Measurements from ENCODE around the gene EIF3I.

The EIF3I gene

DNA sequence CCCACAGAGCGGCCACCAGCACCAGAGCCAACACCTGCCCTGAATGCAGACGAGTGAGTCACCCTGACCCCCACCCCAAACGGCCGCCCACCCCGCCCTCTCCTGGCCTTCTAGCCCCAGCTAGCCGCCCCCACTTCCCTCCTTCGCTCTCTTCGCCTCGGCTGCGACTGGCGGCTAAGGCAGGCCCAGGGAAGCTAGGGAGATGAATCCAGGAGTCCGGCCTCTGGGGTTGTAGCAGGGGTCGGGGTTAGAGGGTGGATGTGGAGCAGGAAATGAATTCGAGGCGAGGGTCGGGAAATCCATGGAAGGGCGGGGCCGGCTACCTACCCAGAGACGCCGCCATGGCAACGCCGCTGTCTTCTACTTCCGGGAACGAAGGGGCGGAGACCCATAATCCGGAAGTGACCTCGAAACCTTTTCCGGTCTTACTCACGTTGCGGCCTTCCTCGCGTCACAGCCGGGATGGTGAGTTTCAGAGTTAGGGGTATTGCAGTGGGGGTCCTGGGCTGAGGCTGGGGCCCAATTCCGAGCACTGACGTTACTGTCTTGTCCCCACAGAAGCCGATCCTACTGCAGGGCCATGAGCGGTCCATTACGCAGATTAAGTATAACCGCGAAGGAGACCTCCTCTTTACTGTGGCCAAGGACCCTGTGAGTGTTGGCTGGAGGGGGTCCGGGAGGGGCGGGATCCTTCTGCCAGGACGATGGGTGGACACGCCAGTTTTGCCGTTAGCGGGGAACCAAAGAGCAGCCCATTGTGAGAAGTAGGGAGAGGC, at the start of gene EIF3I, which contains the start of gene TMEM234:
Gene EIF3I, plus strand, starts transcription at position 428 of the 776 bp plus-strand sequence. Its CDS starts 35 bp downstream, at position 463.
Gene TMEM234, minus strand, starts transcription at position 374 of the 776 bp plus-strand sequence. Its CDS starts 31 bp downstream, at position 343.
- peak; percentile 80 for DNase-seq (ENCODE audit: low read depth)

DNA sequence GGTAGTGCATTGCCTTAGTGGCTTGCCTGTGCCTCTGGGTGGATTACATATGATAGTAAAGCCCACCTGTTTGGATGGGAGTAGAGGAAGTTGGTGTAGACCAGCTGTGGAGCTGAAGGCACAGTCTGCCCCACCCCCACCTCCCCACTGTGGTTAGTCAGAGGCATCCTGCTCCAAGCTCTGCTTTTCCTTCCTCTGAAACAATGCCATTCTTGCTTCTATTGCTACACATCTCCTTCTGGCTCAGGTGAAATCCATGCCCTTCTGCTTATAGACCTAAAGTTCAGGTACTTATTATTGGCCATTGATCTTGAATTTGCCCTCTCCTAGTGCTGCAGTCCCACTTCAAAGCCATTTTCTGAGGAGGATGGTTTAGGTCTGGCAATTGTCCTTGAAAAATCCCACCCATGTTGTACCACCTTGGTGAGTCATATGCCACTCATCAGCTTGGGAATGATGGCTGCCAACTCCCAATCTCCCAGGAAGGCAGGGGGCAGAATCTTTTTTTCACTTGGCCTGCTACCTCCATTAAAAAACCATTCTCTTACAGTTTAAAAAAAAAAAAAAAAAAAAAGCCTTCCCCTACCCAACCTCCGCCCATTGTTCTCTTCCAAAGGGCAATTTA, 49.5 kb upstream of the EIF3I start:
- no peak for DNase-seq (ENCODE audit: low read depth)

GRCh38 chr1:32178380-32179192, 43.6 kb upstream of the EIF3I start:
- DNase-seq (ENCODE audit: low read depth) = no peak

DNA sequence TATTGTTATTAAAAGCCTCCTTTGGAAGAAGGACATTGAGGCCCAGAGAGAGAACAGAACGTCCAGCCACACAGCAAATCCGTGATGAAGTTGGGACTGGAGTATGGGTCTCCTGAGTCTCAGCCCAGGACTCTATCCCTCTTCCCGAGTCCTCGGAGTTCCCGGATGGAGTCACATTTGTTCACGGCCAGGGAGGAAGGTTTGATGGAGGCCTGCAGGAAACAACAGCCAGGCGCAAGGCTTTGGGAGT, 43.1 kb upstream of the EIF3I start:
- no peak for DNase-seq (ENCODE audit: low read depth)

DNA sequence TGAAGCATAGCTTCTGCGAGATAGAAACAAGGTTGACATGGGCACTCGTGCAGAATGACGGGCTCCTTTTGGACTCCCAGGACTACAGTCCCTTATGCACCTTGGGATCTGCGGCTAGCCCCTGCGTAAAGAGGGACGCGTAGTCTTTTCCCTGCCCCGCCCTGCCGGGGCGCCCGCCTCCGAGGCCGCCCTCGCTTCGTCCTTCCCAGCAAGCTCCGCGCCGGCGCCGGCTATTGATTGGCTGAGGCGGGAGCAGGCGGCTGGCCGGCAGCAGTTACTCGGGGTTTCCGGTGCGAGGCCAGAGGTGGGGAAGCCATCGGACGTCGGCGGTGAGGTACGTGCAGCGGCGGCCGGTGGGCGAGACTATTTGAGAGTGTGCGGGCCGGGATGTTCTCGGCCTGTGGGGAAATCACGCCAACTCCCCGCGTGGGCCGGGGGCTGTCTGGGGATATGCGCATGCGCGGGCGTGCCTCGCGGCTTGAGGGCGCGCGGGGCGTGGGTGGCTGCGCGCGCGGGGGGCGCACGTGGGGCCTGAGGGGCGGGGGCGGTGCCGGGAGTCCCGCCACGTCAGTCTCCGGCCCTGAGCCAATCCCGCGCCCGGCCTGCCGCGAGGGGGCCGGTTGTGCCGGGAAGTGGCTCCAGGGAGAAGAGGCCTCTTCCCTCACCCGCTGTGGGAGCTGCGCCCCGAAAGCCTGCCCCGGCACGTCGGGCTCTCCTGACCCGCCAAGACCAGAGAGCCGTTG, 42.6 kb upstream of the EIF3I start, which contains the start of gene TXLNA:
Gene TXLNA, plus strand, starts transcription at position 233 of the 743 bp plus-strand sequence. CDS start 671 bp downstream, outside the sequence.
- peak; percentile 82 for DNase-seq (ENCODE audit: low read depth)

DNA sequence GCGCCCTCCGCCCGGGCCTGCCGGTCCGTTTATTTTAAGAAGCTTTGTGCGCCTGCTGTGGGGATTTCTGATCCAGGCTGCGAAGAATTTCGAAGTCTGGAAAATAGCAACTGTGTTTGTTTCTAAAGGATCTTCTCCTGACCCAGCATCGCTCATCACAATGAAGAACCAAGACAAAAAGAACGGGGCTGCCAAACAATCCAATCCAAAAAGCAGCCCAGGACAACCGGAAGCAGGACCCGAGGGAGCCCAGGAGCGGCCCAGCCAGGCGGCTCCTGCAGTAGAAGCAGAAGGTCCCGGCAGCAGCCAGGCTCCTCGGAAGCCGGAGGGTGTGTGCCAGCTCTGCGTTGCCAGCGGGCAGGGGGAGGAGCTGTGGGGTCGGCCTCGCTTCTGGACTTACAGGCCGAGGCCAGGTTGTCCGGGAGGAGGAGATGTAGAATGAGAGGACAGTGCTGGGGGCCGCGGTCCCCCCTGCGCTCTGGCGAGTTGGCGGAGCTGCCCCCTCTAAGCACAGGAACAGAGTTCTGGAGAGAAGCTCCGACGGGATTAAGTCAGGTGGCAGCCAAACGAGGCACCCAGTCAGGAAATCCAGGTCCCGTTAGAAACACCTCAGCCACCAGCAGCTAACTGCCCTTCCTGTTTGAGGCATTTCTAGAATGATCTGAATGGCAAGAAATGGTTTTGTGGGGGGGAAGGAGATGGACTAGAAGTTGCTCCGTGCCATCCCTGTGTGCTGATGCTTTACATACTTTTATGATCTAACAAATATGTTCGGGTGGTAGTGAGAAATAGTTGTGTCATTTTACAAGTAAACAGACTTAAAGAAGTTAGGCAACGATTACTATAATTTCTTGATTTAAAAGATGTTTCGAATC, 41.8 kb upstream of the EIF3I start:
- DNase-seq (ENCODE audit: low read depth) = no peak

- no peak for DNase-seq (ENCODE audit: low read depth)
Measured at GRCh38 chr1:32181065-32181464, 41.1 kb upstream of the EIF3I start.

DNA sequence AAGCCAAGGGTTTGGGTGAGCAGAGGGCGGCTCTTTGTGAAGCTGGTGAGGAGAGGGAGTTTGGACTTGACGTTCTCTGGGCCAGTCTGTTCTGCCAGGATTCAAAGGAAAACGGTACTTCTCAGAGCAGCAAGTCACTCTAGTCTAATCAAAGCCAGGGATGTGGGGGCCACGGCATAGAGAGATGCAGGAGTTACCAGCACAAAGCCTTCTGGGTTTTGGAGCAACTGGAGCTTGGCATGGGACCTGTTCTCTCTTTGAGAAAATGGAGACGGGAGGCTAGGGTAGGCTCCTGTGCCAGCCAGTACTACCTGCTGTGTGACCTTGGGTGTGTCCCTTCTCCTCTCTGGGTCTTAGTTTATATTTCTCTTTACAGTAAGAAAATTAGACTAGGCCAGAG, 40.6 kb upstream of the EIF3I start:
- no peak for DNase-seq (ENCODE audit: low read depth)

- DNase-seq (ENCODE audit: low read depth) = no peak
Measured at GRCh38 chr1:32182060-32182459, 40.1 kb upstream of the EIF3I start.

- no peak for DNase-seq (ENCODE audit: low read depth)
Measured at GRCh38 chr1:32184650-32185049, 37.6 kb upstream of the EIF3I start.

DNA sequence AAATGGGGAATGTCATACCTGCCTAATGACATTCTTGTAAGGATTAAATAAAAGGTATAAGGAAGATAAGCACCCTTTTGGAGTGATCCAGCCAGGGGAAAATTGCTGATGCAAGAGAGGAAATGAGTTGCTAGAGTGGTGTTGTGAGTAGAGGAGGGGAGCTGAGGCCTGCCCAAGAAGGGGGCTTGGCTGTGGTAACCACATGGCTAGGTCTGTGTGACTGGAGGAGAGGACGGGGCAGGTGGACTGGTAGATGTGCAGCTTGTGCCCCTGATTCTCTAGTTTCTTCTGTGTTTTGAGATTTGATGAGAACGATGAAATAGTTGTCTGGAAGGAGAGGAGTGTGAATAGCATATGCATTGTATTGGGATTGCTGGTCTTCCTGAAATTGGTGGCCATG, 36.1 kb upstream of the EIF3I start:
- no peak for DNase-seq (ENCODE audit: low read depth)

DNA sequence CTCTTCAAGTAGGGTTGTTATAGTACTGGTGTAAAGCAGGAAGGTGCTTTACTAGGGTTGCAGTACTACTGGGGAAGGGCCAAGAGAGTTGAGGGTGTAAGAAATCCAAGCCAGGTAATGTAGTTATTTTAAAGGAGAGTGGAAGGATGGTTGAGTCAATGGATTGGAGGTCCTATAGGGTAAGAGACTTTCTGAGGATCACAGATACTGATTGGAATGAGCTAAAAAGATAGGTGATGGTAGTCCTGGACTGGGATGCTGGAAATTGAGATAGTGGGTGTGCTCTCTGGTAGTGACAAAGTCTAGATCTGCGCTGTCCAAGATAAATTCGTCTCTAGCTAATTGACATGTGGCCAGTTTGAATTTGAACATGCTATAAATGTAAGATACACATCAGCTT, 35.7 kb upstream of the EIF3I start:
- no peak for DNase-seq (ENCODE audit: low read depth)

- no peak for DNase-seq (ENCODE audit: low read depth)
Measured at GRCh38 chr1:32187850-32188249, 34.4 kb upstream of the EIF3I start.

- no peak for DNase-seq (ENCODE audit: low read depth)
Measured at GRCh38 chr1:32192220-32192948, 29.8 kb upstream of the EIF3I start.

DNA sequence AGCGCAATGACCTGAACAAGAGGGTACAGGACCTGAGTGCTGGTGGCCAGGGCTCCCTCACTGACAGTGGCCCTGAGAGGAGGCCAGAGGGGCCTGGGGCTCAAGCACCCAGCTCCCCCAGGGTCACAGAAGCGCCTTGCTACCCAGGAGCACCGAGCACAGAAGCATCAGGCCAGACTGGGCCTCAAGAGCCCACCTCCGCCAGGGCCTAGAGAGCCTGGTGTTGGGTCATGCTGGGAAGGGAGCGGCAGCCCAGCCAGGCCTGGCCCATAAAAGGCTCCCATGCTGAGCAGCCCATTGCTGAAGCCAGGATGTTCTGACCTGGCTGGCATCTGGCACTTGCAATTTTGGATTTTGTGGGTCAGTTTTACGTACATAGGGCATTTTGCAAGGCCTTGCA, 27.2 kb upstream of the EIF3I start:
- DNase-seq (ENCODE audit: low read depth) = no peak

GRCh38 chr1:32195531-32195930, 26.7 kb upstream of the EIF3I start:
- DNase-seq (ENCODE audit: low read depth) = no peak

DNA sequence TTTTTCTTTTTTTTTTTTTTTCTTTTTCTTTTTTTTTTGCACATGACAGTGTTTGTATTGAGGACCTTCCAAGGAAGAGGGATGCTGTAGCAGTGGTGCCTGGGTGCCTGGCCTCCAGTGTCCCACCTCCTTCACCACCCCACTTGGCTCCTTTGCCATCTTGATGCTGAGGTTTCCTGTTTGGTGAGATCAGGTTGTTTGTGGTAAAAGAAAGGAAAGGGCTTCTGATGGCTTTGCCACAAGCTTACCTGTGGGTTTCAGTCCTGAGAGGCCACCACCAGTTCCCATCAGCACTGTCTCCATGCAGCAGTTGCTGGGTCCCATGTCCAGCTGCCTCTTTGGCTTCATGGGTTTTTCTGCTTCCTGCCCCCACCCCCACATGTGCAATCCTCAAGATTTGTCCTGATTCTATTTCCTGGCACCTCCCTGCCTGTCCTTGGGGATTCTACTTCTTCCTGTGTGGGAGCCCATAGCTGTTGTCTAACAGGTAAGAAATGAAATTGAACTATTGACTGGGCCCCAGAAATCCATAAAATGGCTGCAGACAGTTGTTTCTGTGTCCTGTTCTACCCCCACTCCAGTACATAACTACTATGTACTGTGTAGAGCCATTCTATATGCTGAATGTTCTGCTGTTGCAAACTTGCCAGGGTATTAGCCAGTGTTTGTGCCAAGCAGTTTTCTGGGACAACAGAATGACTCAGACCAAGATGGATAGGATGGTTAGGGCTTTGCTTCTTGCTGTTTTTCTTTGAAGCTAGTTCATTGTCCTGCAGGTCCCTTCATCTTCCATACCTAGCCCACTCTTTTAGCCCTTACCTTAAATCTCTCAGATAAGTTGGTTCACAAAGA, 26.0 kb upstream of the EIF3I start:
- DNase-seq (ENCODE audit: low read depth) = no peak

GRCh38 chr1:32197074-32197473, 25.1 kb upstream of the EIF3I start:
- no peak for DNase-seq (ENCODE audit: low read depth)

DNA sequence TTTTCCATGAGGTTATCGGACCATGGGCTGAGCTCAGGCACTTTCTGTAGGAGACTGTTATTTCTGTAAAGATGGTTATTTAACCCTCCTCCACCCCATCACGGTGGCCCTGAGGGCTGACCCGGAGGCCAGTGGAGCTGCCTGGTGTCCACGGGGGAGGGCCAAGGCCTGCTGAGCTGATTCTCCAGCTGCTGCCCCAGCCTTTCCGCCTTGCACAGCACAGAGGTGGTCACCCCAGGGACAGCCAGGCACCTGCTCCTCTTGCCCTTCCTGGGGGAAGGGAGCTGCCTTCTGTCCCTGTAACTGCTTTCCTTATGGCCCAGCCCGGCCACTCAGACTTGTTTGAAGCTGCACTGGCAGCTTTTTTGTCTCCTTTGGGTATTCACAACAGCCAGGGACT, 24.4 kb upstream of the EIF3I start:
- no peak for DNase-seq (ENCODE audit: low read depth)

All from GM04504 (cell line).